ENCODE measurements around the gene CRISP1. TPM values are rescaled to one million over a fixed set of nuclear protein-coding genes. Genes with fewer than 3 reads are reported as not detected.

The CRISP1 gene
- total and polyA plus RNA-seq, 2 of the 4 experiments (the other 2 are of a cell fraction) = not detected

- H3K23ac ChIP-seq (ENCODE audit: low read depth, low read length) = no peak overlapping the region
- H4K5ac ChIP-seq (ENCODE audit: low read depth, low read length) = no peak overlapping the region
- no peak overlapping the region for H4K91ac ChIP-seq (ENCODE audit: insufficient read depth, low read depth, low read length)
- no peak overlapping the region for H3K4me2 ChIP-seq (ENCODE audit: low read depth, low read length)
- H4K20me1 ChIP-seq (ENCODE audit: insufficient read depth, low read length) = no peaks in the 10 kb centered on the region
- no peaks in the 10 kb centered on the region for H3K79me1 ChIP-seq (ENCODE audit: low read depth in 1 of 2, low read length in 2 of 2)
- H2AK5ac ChIP-seq (ENCODE audit: low read depth, low read length) = no peak overlapping the region
- no peaks in the 10 kb centered on the region for H3K9me1 ChIP-seq (ENCODE audit: insufficient read depth, low read length)
- no peak overlapping the region for H3K4me3 ChIP-seq (ENCODE audit: insufficient read depth, low read depth, low read length)
- H3K14ac ChIP-seq (replicated peaks; ENCODE audit: low read depth, low read length) = no peak overlapping the region
- no peak overlapping the region for H2BK15ac ChIP-seq (ENCODE audit: low read depth, low read length)
- no peaks in the 10 kb centered on the region for H3K27me3 ChIP-seq (ENCODE audit: control insufficient read depth, insufficient read depth, low read length)
- no peak overlapping the region for H2AFZ ChIP-seq (replicated peaks; ENCODE audit: low read length, poor library complexity)
- H3K36me3 ChIP-seq (ENCODE audit: control insufficient read depth, insufficient read depth, low read length) = no peaks in the 10 kb centered on the region
- H3K56ac ChIP-seq (ENCODE audit: extremely low read depth, insufficient read depth, low read length) = no peak overlapping the region
- no TSS peak for BruUV-seq (replicated peaks)
- ChIA-PET CTCF (interaction anchor here (0.6 kb wide), 1 partner anchor 36 kb away, joined by 3 read pairs; no protein-coding TSS in a partner anchor), POLR2A (ENCODE audit: unreplicated experiment) (no interaction called here)
- H4K8ac ChIP-seq (ENCODE audit: low read depth in 2 of 2, low read length in 2 of 2) = no peak overlapping the region
- in situ Hi-C loops (cut with MboI; ENCODE audit: low sequenced_read_pairs) (no loop called here), dilution Hi-C loops (cut with HindIII; ENCODE audit: low sequenced_read_pairs, unreplicated experiment) (no loop called here), intact Hi-C loops (cut with micrococcal nuclease) (no loop called here)
- no peak for DNase-seq
- H3K4me1 ChIP-seq (ENCODE audit: control insufficient read depth, insufficient read depth, low read length) = no peaks in the 10 kb centered on the region
- H3K9ac ChIP-seq (ENCODE audit: low read depth, low read length) = no peak overlapping the region
- no CpG with 5 or more reads among the region's 7 CpGs for WGBS, 2 experiments (ENCODE audit: extremely low coverage in 2 of 2, insufficient read length in 1 of 2)
- H2BK120ac ChIP-seq (ENCODE audit: low read depth, low read length) = no peak overlapping the region
- H2BK20ac ChIP-seq (ENCODE audit: low read depth, low read length) = no peak overlapping the region
- H2BK5ac ChIP-seq (ENCODE audit: low read depth, low read length, poor library complexity, severe bottlenecking) = no peak overlapping the region
- no peak overlapping the region for H3K27ac ChIP-seq (ENCODE audit: insufficient read depth, low read length)
- peaks cover 1% of the 10 kb centered on the region; the same call in 1 of the 2 replicates for H3K9me3 ChIP-seq (ENCODE audit: control insufficient read depth, insufficient read depth, low read length)
- H2AK9ac ChIP-seq (replicated peaks; ENCODE audit: low read depth, low read length, poor library complexity) = no peak overlapping the region
- H3K18ac ChIP-seq (ENCODE audit: low read depth, low read length) = no peak overlapping the region
- TF ChIP-seq FOS (IDR thresholded peaks at IDR 0.05; ENCODE audit: low read depth, low read length) (no peak), RCOR1 (IDR thresholded peaks at IDR 0.05; ENCODE audit: insufficient replicate concordance, low read length) (no peak), NFE2L2 (IDR thresholded peaks at IDR 0.05; ENCODE audit: low read depth, low read length) (no peak)
- TF ChIP-seq, protein P1, sequence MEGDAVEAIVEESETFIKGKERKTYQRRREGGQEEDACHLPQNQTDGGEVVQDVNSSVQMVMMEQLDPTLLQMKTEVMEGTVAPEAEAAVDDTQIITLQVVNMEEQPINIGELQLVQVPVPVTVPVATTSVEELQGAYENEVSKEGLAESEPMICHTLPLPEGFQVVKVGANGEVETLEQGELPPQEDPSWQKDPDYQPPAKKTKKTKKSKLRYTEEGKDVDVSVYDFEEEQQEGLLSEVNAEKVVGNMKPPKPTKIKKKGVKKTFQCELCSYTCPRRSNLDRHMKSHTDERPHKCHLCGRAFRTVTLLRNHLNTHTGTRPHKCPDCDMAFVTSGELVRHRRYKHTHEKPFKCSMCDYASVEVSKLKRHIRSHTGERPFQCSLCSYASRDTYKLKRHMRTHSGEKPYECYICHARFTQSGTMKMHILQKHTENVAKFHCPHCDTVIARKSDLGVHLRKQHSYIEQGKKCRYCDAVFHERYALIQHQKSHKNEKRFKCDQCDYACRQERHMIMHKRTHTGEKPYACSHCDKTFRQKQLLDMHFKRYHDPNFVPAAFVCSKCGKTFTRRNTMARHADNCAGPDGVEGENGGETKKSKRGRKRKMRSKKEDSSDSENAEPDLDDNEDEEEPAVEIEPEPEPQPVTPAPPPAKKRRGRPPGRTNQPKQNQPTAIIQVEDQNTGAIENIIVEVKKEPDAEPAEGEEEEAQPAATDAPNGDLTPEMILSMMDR (conservative IDR thresholded peaks at IDR 0.05; ENCODE audit: low read depth, low read length) = no peak
- no peak for ATAC-seq (ENCODE audit: low read depth)
- H3K4ac ChIP-seq (ENCODE audit: low read depth, low read length) = no peak overlapping the region
Observed at GRCh38 chr6:49890988-49891387, 24.7 kb upstream of the CRISP1 start.

Measured in IMR-90 (cell line).